Fibroblast of lung (primary cell): ENCODE data around the gene C10orf90. TPM values are rescaled to one million over a fixed set of nuclear protein-coding genes. Genes with fewer than 3 reads are reported as not detected.

Experiments
- DNase-seq, 2 donors: peaks; one replicate each; pipeline versions ENCODE4 v3.0.0 to v3.0.0-alpha.2; 2010; ENCODE audit warnings: low read depth in 2 of 2
- H2AFZ ChIP-seq: 2 replicates; pipeline ENCODE4 v1.5.1; 2012; ENCODE audit warnings: low read length, control low read depth, inconsistent platforms
- H3K27ac ChIP-seq: 2 replicates; pipeline ENCODE4 v1.5.1; 2011; ENCODE audit warnings: low read length, control low read depth; ENCODE audit not compliant: insufficient read depth
- H3K27me3 ChIP-seq: 2 replicates; pipeline ENCODE4 v1.5.1; 2011; ENCODE audit warnings: mild to moderate bottlenecking, low read length; ENCODE audit not compliant: control insufficient read depth, insufficient read depth
- H3K36me3 ChIP-seq: 2 replicates; pipeline ENCODE4 v1.5.1; 2011; ENCODE audit warnings: low read length; ENCODE audit not compliant: control insufficient read depth, insufficient read depth
- H3K4me1 ChIP-seq: 2 replicates; pipeline ENCODE4 v1.5.1; 2011; ENCODE audit warnings: low read length; ENCODE audit not compliant: control insufficient read depth, insufficient read depth; ENCODE audit errors: extremely low read depth
- H3K4me2 ChIP-seq: 2 replicates; pipeline ENCODE4 v1.5.1; 2011; ENCODE audit warnings: low read length, control low read depth; ENCODE audit not compliant: insufficient read depth; ENCODE audit errors: extremely low read depth
- H3K4me3 ChIP-seq, 4 experiments: fragments of 200-600 bp in 1 of 4; sonication (generic) in 1 of 4; replicated peaks in 1 of 4; 2 replicates each; pipeline ENCODE4 v1.5.1; 2011 to 2016; ENCODE audit warnings: low read length in 4 of 4, low read depth in 3 of 4, mild to moderate bottlenecking in 3 of 4, control low read depth in 2 of 4, inconsistent platforms in 1 of 4, mixed read lengths in 1 of 4; ENCODE audit not compliant: insufficient read depth in 1 of 4; ENCODE audit errors: control extremely low read depth in 1 of 4
- H3K79me2 ChIP-seq: 2 replicates; pipeline ENCODE4 v1.5.1; 2012; ENCODE audit warnings: mild to moderate bottlenecking, low read length, inconsistent platforms; ENCODE audit not compliant: control insufficient read depth, insufficient read depth
- H3K9ac ChIP-seq: 2 replicates; pipeline ENCODE4 v1.5.1; 2011; ENCODE audit warnings: mild to moderate bottlenecking, low read length, control low read depth; ENCODE audit not compliant: insufficient read depth
- H3K9me3 ChIP-seq: 2 replicates; pipeline ENCODE4 v1.5.1; 2012; ENCODE audit warnings: low read depth, low read length; ENCODE audit not compliant: control insufficient read depth, insufficient read depth
- H4K20me1 ChIP-seq: 2 replicates; pipeline ENCODE4 v1.5.1; 2011; ENCODE audit warnings: low read length; ENCODE audit not compliant: control insufficient read depth, insufficient read depth; ENCODE audit errors: extremely low read depth
- EZH2 ChIP-seq: IDR thresholded peaks from 2 replicates; pipeline ENCODE4 v1.5.1; 2012; ENCODE audit warnings: low read length, control low read depth, mild to moderate bottlenecking; ENCODE audit errors: missing control alignments
- polyA plus RNA-seq, 2 donors: library from polyadenylated mRNA; depleted of rRNA in 1 of 2; stranded (reverse) in 1 of 2; unstranded in 1 of 2; fragments of >200 nt; gene quantifications; 2 replicates each; pipeline ENCODE4 v1.2.1, GENCODE V29; 2011 to 2012; ENCODE audit warnings: missing spikeins in 1 of 2
- total RNA-seq: library from RNA; depleted of rRNA; stranded (reverse); fragments of >200 nt; gene quantifications from 2 replicates; pipeline ENCODE4 v1.2.1, GENCODE V29; 2014
- TF ChIP-seq, protein P1 (sequence below), 2 donors: IDR thresholded peaks in 1 of 2; conservative IDR thresholded peaks in 1 of 2; 1 replicate in 1 of 2; 2 replicates in 1 of 2; pipeline ENCODE4 v1.5.1; 2011 to 2012; ENCODE audit warnings: low read length in 2 of 2, control low read depth in 1 of 2, inconsistent platforms in 1 of 2, low read depth in 1 of 2, mild to moderate bottlenecking in 1 of 2

The C10orf90 gene
- total and polyA plus RNA-seq, 2 donors (not counting 1 experiment from before 2014, with no cell fraction given): 0.17 to 0.65 TPM

DNA sequence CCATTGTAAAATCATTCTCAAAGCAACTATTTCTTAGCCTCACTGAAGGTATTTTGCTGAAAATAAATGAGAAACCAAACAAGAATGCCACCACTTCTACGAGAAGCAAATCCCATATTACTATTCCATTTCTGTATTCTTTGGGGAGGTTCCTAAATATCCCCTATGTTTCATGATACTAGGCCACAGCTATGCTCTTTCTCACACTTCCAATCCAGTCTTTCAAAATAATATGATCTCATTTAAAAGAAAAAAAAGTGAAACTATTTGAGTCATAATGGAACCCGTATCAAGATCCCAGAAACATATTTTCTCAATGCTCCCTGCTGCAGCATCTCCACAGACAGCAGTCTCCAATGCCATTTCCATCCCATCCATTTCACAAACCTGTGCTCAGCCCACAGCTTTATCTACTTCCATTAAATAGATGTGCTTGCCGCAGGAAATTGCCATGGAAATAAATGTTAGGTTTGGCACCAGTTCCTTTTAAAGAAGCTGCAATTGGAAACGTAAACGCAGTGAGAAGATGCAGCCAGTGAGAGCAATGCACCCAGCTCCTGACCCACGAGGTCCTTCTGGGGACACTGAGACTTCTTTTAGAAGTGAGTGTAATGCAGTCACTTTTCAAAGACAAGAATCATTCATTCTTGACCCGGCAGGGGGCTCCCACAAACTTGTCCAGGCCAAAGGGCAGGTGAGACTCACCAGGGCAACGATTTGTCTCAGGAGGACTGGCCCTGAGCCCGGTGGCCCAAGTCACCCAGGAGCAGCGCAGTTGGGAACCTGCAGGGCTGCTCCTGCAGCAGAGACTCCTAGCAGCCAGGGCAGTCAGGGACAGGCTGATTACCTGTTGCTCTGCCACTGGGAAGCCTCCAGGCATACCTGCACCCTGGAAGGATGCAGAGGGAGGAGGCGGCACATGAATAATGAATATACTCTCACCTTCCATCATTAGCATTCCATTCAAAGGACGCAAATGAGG lies 99.6 kb downstream of the C10orf90 start:
- Histone ChIP-seq H2AFZ (no peak overlapping the region), H3K36me3 (no peaks in the 10 kb centered on the region), H4K20me1 (no peaks in the 10 kb centered on the region), H3K9ac (no peak overlapping the region), H3K27ac (no peak overlapping the region), H3K4me2 (no peak overlapping the region), H3K9me3 (no peaks in the 10 kb centered on the region), H3K79me2 (no peaks in the 10 kb centered on the region), H3K4me3 (no peak overlapping the region), H3K27me3 (peaks cover under 1% of the 10 kb centered on the region), H3K4me1 (peaks cover 3% of the 10 kb centered on the region)
- TF ChIP-seq EZH2: no peak
- TF ChIP-seq, protein P1, sequence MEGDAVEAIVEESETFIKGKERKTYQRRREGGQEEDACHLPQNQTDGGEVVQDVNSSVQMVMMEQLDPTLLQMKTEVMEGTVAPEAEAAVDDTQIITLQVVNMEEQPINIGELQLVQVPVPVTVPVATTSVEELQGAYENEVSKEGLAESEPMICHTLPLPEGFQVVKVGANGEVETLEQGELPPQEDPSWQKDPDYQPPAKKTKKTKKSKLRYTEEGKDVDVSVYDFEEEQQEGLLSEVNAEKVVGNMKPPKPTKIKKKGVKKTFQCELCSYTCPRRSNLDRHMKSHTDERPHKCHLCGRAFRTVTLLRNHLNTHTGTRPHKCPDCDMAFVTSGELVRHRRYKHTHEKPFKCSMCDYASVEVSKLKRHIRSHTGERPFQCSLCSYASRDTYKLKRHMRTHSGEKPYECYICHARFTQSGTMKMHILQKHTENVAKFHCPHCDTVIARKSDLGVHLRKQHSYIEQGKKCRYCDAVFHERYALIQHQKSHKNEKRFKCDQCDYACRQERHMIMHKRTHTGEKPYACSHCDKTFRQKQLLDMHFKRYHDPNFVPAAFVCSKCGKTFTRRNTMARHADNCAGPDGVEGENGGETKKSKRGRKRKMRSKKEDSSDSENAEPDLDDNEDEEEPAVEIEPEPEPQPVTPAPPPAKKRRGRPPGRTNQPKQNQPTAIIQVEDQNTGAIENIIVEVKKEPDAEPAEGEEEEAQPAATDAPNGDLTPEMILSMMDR (conservative IDR thresholded peaks at IDR 0.05 in 1 of 2, IDR thresholded peaks at IDR 0.05 in 1 of 2; ENCODE audit: low read depth in 1 of 2, low read length in 2 of 2): no peak
- peak in 1 of 2 donors; percentile 54 for DNase-seq

DNA sequence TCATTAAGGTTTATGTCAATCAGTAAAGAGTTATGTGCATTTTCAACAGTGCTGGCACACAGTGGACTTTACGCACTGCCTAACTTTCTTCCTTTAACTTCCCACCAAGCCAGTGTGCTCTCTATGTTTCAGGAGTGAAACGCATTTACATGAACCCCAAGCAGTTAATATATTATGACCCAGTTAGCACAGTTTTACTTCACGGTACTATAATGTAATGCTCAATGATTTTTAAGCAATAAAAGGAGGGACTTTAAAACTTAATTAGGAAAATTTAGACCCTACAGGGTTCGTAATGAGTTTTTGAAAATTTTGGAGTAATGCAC lies 100.3 kb downstream of the C10orf90 start:
- Histone ChIP-seq H3K27me3 (peaks cover 6% of the 10 kb centered on the region), H3K9ac (no peak overlapping the region), H3K27ac (no peak overlapping the region), H2AFZ (no peak overlapping the region), H4K20me1 (no peaks in the 10 kb centered on the region), H3K79me2 (no peaks in the 10 kb centered on the region), H3K4me1 (peaks cover 3% of the 10 kb centered on the region), H3K36me3 (no peaks in the 10 kb centered on the region), H3K9me3 (no peaks in the 10 kb centered on the region), H3K4me2 (peak overlapping the region; percentile 79), H3K4me3 (peak overlapping the region in 2 of 4 experiments; percentile 36 to 37)
- TF ChIP-seq, protein P1 (conservative IDR thresholded peaks at IDR 0.05 in 1 of 2, IDR thresholded peaks at IDR 0.05 in 1 of 2; ENCODE audit: low read depth in 1 of 2, low read length in 2 of 2): no peak
- TF ChIP-seq EZH2: no peak
- no peak for DNase-seq

DNA sequence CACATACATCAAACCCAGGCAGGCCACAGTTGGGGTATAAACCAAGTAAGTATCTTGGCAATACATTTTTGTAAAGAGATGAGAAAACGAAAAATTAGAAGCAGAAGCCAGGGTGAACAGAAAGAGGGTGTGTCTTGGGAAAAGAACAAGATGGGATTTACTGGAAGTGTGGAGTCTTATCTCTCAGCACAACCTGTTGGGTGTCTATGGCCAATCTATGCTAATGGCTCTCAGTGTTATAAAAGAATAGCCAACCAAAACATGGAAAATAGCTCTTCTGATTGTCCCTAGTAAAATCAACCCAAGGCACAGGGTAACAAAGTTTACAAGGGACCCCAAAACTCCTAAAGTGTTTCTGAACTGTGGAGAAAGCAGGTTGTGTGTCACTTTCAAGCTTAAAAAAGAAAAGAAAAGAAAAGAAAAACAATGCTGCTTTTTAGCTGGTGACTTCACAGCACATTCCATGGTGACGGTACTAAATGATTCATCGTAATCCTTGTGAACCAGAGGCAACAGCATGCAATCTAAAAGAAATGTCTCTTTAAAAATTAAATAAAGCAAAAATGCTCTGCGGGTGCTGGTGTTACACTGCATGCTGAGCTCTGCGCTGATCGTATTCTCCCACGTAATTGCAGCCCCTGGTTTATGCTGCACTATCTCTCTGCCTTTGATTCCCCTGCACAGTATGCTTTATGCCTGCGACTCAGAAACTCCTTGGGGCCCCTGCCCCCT lies 100.8 kb downstream of the C10orf90 start:
- Histone ChIP-seq H3K9me3 (no peaks in the 10 kb centered on the region), H2AFZ (no peak overlapping the region), H3K4me2 (peak overlapping the region; percentile 79), H3K79me2 (no peaks in the 10 kb centered on the region), H3K9ac (no peak overlapping the region), H4K20me1 (no peaks in the 10 kb centered on the region), H3K4me3 (peak overlapping the region in 2 of 4 experiments; percentile 36 to 37), H3K4me1 (peaks cover 3% of the 10 kb centered on the region), H3K27ac (no peak overlapping the region), H3K36me3 (no peaks in the 10 kb centered on the region), H3K27me3 (peaks cover 6% of the 10 kb centered on the region)
- DNase-seq: peak; percentile 84 to 92
- TF ChIP-seq EZH2: no peak
- TF ChIP-seq, protein P1 (conservative IDR thresholded peaks at IDR 0.05 in 1 of 2, IDR thresholded peaks at IDR 0.05 in 1 of 2; ENCODE audit: low read depth in 1 of 2, low read length in 2 of 2): no peak
